UCSD-AML1 (cell line): ENCODE data around the gene RAX.

Source experiments
- DNase-seq: peaks from one replicate; lab custom pipeline; 2025; ENCODE audit not compliant: unreplicated experiment; lab: John Stamatoyannopoulos, UW

Gene RAX

GRCh38 chr18:59249199-59249774, 24.0 kb downstream of the RAX start:
- DNase-seq = no peak

GRCh38 chr18:59246796-59247195, 26.5 kb downstream of the RAX start:
- DNase-seq = no peak

- no peak for DNase-seq
Measured at GRCh38 chr18:59242906-59243305, 30.3 kb downstream of the RAX start.

GRCh38 chr18:59239642-59240041, 33.6 kb downstream of the RAX start:
- DNase-seq = no peak

- DNase-seq = no peak
Measured at GRCh38 chr18:59238385-59238784, 34.9 kb downstream of the RAX start.

GRCh38 chr18:59233017-59233410, 40.2 kb downstream of the RAX start:
- DNase-seq = no peak

GRCh38 chr18:59232309-59233016, 40.8 kb downstream of the RAX start:
- no peak for DNase-seq

GRCh38 chr18:59231877-59232276, 41.4 kb downstream of the RAX start:
- DNase-seq = no peak

- no peak for DNase-seq
Measured at GRCh38 chr18:59231114-59231513, 42.1 kb downstream of the RAX start.

GRCh38 chr18:59229701-59230443, 43.4 kb downstream of the RAX start:
- no peak for DNase-seq

- DNase-seq = no peak
Measured at GRCh38 chr18:59229191-59229590, 44.1 kb downstream of the RAX start.

- no peak for DNase-seq
Measured at GRCh38 chr18:59228351-59228750, 44.9 kb downstream of the RAX start.

GRCh38 chr18:59222341-59222740, 50.9 kb downstream of the RAX start:
- DNase-seq = no peak

GRCh38 chr18:59220784-59221765, 52.2 kb downstream of the RAX start:
- no peak for DNase-seq

- DNase-seq = no peak
Measured at GRCh38 chr18:59220164-59220783, 53.0 kb downstream of the RAX start.

- DNase-seq = no peak
Measured at GRCh38 chr18:59219672-59220163, 53.5 kb downstream of the RAX start, which contains the start of gene GRP. TSS of gene GRP (plus strand) at chr18:59220158. CDS start at chr18:59220266, 108 bp downstream.

GRCh38 chr18:59218018-59218417, 55.2 kb downstream of the RAX start:
- no peak for DNase-seq
